PC-3 (cell line): ENCODE results near the gene CELF2. TPM values are rescaled to one million over a fixed set of nuclear protein-coding genes. Genes with fewer than 3 reads are reported as not detected.

Experiments
- ATAC-seq: fragments of 200-7000 bp; cut with Tn5 transposase; 2 replicates; pipeline ENCODE4 v1.9.1; 2020; ENCODE audit warnings: mild to moderate bottlenecking, moderate library complexity
- BruUV-seq: library from RNA; stranded (reverse); fragments of 400-500 nt; replicated peaks from 2 replicates; lab custom pipeline; 2021; lab: Mats Ljungman, UMichigan
- CTCF ChIA-PET: fragments of 300-600 bp; sonication (Branson Sonifier 250); formaldehyde crosslinking; loops from one replicate; lab custom pipeline; 2022; ENCODE audit warnings: antibody characterized with exemption; lab: Charles Lee
- POLR2A ChIA-PET: fragments of 300-600 bp; sonication (Branson Sonifier 250); formaldehyde crosslinking; loops from one replicate; lab custom pipeline; 2022; ENCODE audit warnings: antibody characterized with exemption; ENCODE audit not compliant: unreplicated experiment; lab: Charles Lee
- DNase-seq: peaks from one replicate; pipeline ENCODE4 v3.0.0-alpha.2; 2015
- H2AFZ ChIP-seq: fragments of 300-600 bp; sonication (generic); 2 replicates; pipeline ENCODE4 v1.6.0; 2016; ENCODE audit warnings: antibody characterized with exemption, low read length
- H3F3A ChIP-seq: fragments of 300-600 bp; sonication (generic); one replicate; pipeline ENCODE4 v1.6.0; 2017; ENCODE audit warnings: antibody characterized with exemption, low read length, control low read depth, mild to moderate bottlenecking; ENCODE audit not compliant: unreplicated experiment
- H3K27ac ChIP-seq: fragments of 300-600 bp; sonication (generic); 2 replicates; pipeline ENCODE4 v1.5.1; 2016; ENCODE audit warnings: mild to moderate bottlenecking, low read length
- H3K27me3 ChIP-seq: fragments of 300-600 bp; sonication (generic); 2 replicates; pipeline ENCODE4 v1.6.1; 2016; ENCODE audit warnings: low read length, mixed read lengths
- H3K36me3 ChIP-seq: fragments of 300-600 bp; sonication (generic); 2 replicates; pipeline ENCODE4 v1.6.1; 2016; ENCODE audit warnings: low read depth, mixed run types, low read length, mixed read lengths
- H3K4me1 ChIP-seq: fragments of 300-600 bp; sonication (generic); 2 replicates; pipeline ENCODE4 v1.5.1; 2016; ENCODE audit warnings: low read length; ENCODE audit not compliant: insufficient read depth
- H3K4me2 ChIP-seq: fragments of 300-600 bp; sonication (generic); 2 replicates; pipeline ENCODE4 v1.6.0; 2016; ENCODE audit warnings: low read length
- H3K4me3 ChIP-seq: fragments of 300-600 bp; sonication (generic); 2 replicates; pipeline ENCODE4 v1.5.1; 2016; ENCODE audit warnings: mild to moderate bottlenecking, low read length, mixed read lengths
- H3K79me2 ChIP-seq: fragments of 300-600 bp; sonication (generic); 2 replicates; pipeline ENCODE4 v1.6.1; 2017; ENCODE audit warnings: low read length, mixed read lengths
- H3K9ac ChIP-seq: fragments of 300-600 bp; sonication (generic); 2 replicates; pipeline ENCODE4 v1.6.0; 2016; ENCODE audit warnings: mild to moderate bottlenecking, low read length
- H3K9me2 ChIP-seq: fragments of 300-600 bp; sonication (generic); replicated peaks from 2 replicates; pipeline ENCODE4 v1.6.1; 2016; ENCODE audit warnings: mixed run types, low read length, mixed read lengths
- H3K9me3 ChIP-seq: fragments of 300-600 bp; sonication (generic); 2 replicates; pipeline ENCODE4 v1.6.1; 2016; ENCODE audit warnings: low read length, mixed read lengths
- H4K20me1 ChIP-seq: fragments of 300-600 bp; sonication (generic); 2 replicates; pipeline ENCODE4 v1.6.1; 2016; ENCODE audit warnings: low read length, mixed read lengths
- CTCF ChIP-seq: fragments of 300-600 bp; sonication (generic); conservative IDR thresholded peaks from 2 replicates; pipeline ENCODE4 v1.5.1; 2017; ENCODE audit warnings: antibody characterized with exemption, low read depth, mild to moderate bottlenecking, low read length
- EZH2 ChIP-seq: fragments of 300-600 bp; sonication (generic); IDR thresholded peaks from one replicate; pipeline ENCODE4 v1.6.1; 2017; ENCODE audit warnings: antibody characterized with exemption, mild to moderate bottlenecking, low read length; ENCODE audit not compliant: unreplicated experiment
- EZH2phosphoT487 ChIP-seq: fragments of 300-600 bp; sonication (generic); IDR thresholded peaks from 2 replicates; pipeline ENCODE4 v1.6.1; 2018; ENCODE audit warnings: mild to moderate bottlenecking, antibody characterized with exemption, low read length, borderline replicate concordance
- intact Hi-C: fragments of 100-400 bp; cut with micrococcal nuclease; formaldehyde crosslinking; loops from 2 replicates; pipeline ENCODE4 v1.9.0; 2023
- total RNA-seq: library from RNA; depleted of rRNA; stranded (reverse); fragments of >200 nt; gene quantifications from 2 replicates; pipeline ENCODE4 v1.2.3, GENCODE V29; 2014

CELF2 gene
- total RNA-seq, 1 experiment from 2014 or later, result not detected

GRCh38 chr10:11255156-11255555 is 237.5 kb downstream of the CELF2 start:
- H3K9ac ChIP-seq, result no peak overlapping the region
- ChIA-PET POLR2A (no interaction called here), CTCF (no interaction called here)
- DNase-seq, result no peak
- H3F3A ChIP-seq, result no peaks in the 10 kb centered on the region
- peaks cover 93% of the 10 kb centered on the region for H3K27me3 ChIP-seq
- TF ChIP-seq EZH2phosphoT487 (no peak), CTCF (no peak), EZH2 (no peak)
- no peaks in the 10 kb centered on the region for H4K20me1 ChIP-seq
- no peak for ATAC-seq
- no peaks in the 10 kb centered on the region for H3K4me1 ChIP-seq
- intact Hi-C loops, result no loop called here
- no peaks in the 10 kb centered on the region for H3K9me3 ChIP-seq
- BruUV-seq, result no TSS peak
- H3K4me2 ChIP-seq, result no peak overlapping the region
- H3K36me3 ChIP-seq, result no peaks in the 10 kb centered on the region
- no peak overlapping the region for H3K4me3 ChIP-seq
- H3K9me2 ChIP-seq, result no peaks in the 10 kb centered on the region
- H3K27ac ChIP-seq, result no peak overlapping the region
- no peak overlapping the region for H2AFZ ChIP-seq
- H3K79me2 ChIP-seq, result no peaks in the 10 kb centered on the region

GRCh38 chr10:11255796-11256444 is 238.2 kb downstream of the CELF2 start:
- ChIA-PET POLR2A (no interaction called here), CTCF (interaction anchor here (0.6 kb wide), 1 partner anchor 373 kb away, joined by 3 read pairs; no protein-coding TSS in a partner anchor)
- Histone ChIP-seq H3K4me1 (no peaks in the 10 kb centered on the region), H4K20me1 (no peaks in the 10 kb centered on the region), H3K4me2 (no peak overlapping the region), H2AFZ (no peak overlapping the region), H3K27ac (no peak overlapping the region), H3K79me2 (no peaks in the 10 kb centered on the region), H3F3A (no peaks in the 10 kb centered on the region), H3K9ac (no peak overlapping the region), H3K9me2 (no peaks in the 10 kb centered on the region), H3K9me3 (no peaks in the 10 kb centered on the region), H3K4me3 (no peak overlapping the region), H3K27me3 (peaks cover 86% of the 10 kb centered on the region), H3K36me3 (no peaks in the 10 kb centered on the region)
- TF ChIP-seq EZH2 (no peak), CTCF (no peak), EZH2phosphoT487 (no peak)
- DNase-seq (no peak), ATAC-seq (no peak)
- BruUV-seq, result no TSS peak
- intact Hi-C loops, result no loop called here

DNA sequence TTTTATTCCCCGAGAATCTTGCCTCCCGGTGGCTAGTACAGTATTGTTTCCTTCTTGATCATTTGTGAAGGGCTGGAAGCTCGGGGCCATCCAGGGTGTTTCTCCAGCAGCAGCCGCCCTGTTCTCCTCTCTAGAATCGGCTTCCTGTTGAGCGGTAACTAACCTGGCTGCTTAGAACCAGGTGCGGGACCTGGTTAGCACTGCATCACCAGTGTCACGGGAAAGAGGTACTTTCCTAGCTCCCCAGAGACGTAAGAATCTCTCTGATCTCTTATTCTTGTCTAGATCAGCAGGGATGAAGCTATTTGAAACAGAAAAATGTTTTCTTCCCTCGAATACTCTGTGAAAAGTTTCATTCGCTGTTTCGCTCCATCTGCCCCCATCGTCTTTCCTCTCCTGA is 239.2 kb downstream of the CELF2 start:
- H3K4me2 ChIP-seq, result no peak overlapping the region
- no peaks in the 10 kb centered on the region for H3K9me3 ChIP-seq
- no peak overlapping the region for H3K9ac ChIP-seq
- H3K4me1 ChIP-seq, result no peaks in the 10 kb centered on the region
- no peaks in the 10 kb centered on the region for H3K9me2 ChIP-seq
- H3F3A ChIP-seq, result no peaks in the 10 kb centered on the region
- DNase-seq, result no peak
- ATAC-seq, result no peak
- H3K36me3 ChIP-seq, result no peaks in the 10 kb centered on the region
- no peaks in the 10 kb centered on the region for H4K20me1 ChIP-seq
- H3K27me3 ChIP-seq, result peaks cover 81% of the 10 kb centered on the region
- intact Hi-C loops, result no loop called here
- H3K27ac ChIP-seq, result no peak overlapping the region
- no peak for TF ChIP-seq EZH2phosphoT487
- no peak for TF ChIP-seq EZH2
- no TSS peak for BruUV-seq
- H3K4me3 ChIP-seq, result no peak overlapping the region
- no peak overlapping the region for H2AFZ ChIP-seq
- POLR2A ChIA-PET, result interaction anchor here (0.6 kb wide), 1 partner anchor 820 kb away, joined by 14 read pairs; no protein-coding TSS in a partner anchor
- no peaks in the 10 kb centered on the region for H3K79me2 ChIP-seq
- CTCF ChIA-PET, result no interaction called here
